ENCODE measurements around the gene PCID2.

PCID2 gene

GRCh38 chr13:113186061-113186900 is 22.2 kb downstream of the PCID2 start:
- no peak for DNase-seq

DNA sequence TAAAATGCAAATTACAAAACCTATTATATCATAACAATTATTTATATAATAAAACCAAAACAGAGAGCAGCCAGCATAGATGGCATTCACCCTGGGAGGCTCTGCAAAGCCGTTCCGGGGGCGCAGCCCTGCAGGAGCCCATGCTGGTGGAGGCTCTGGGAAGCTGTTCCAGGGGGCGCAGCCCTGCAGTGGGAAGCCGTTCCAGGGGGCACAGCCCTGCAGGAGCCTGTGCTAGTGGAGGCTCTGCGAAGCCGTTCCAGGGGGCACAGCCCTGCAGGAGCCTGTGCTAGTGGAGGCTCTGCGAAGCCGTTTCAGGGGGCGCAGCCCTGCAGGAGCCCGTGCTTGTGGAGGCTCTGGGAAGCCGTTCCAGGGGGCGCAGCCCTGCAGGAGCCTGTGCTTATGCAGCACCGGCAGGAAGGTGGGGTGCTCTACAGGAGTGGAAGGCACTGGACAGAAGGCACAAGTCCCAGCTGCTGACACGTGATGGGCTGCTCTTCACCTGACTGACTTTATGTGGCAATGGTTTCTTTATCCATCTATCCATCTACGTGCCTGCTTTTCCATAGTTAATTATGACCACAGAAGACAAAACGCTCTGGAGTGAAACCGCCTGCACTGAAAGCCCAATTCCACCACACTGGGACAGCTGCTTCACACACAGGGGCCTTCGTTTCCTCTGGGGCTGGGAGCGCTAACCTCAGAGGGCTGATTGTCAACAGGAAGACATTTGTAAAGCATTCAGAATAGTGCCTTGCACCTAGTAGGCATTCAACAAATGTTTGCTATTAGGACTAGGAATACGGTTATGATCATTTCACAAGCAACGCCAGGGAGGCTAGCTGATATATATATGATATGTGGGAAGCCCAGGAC is 23.7 kb downstream of the PCID2 start:
- no peak for DNase-seq

- DNase-seq: no peak
These were observed 24.9 kb downstream of the PCID2 start for GRCh38 chr13:113183450-113184129.

GRCh38 chr13:113182046-113182445 is 26.4 kb downstream of the PCID2 start:
- no peak for DNase-seq

- DNase-seq: no peak
These were observed 28.9 kb downstream of the PCID2 start for GRCh38 chr13:113179374-113180230.

- DNase-seq: no peak
These were observed 29.6 kb downstream of the PCID2 start for GRCh38 chr13:113178896-113179167.

DNA sequence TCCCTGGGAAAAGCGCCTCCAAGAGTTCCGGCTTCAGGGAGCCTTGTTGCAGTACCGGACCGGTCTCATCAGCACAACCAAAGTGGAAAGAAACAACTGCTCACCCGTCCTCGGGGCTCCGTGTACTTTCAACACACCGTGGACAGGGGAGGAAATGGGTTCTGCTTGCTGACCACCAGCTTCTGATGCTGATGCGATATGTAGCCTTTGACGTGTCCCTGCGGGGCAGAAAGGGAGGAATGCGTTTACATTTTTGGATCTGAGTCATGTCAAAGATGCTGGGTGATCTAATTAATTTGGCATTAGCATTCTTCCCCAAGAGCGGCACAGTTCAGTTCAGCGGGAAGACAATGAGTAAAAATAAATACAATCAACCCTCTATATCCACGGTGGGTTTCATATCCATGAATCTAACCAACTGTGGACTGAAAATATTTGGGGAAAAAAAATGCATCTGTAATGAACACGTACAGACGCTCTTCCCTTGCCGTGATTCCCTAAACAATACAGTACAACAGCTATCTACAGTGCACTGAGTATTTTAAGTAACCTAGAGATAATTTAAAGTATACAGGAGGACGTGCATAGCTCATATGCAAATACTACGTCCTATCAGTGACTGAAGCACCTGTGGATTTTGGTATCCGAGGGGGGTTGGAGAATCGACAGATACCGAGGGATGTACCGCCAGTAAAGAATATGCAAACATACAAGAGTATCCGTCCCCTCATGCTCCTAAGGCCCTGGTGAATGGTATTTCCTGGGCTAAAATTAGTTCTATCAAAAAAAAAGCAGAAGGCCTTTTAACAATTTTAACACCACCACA is 30.2 kb downstream of the PCID2 start:
- DNase-seq: no peak

GRCh38 chr13:113176822-113177221 is 31.6 kb downstream of the PCID2 start:
- DNase-seq: no peak

DNA sequence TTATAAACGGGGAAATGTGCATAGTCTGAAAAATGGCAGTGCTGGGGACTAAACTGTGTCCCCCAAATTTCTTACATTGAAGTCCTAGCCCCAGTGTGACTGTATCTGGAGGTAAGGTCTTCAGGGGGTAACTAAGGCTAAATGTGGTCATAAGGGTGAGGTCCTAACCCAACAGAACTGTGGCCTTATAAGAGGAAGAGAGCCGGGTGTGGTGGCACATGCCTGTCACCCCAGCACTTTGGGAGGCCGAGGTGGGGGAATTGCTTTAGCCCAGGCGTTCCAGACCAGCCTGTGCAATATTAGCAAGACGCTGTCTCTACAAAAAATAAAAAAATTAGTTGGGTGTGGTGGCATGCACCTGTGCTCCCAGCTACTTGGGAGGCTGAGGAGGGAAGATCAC is 32.2 kb downstream of the PCID2 start:
- DNase-seq: no peak

GRCh38 chr13:113172419-113172926 is 36.0 kb downstream of the PCID2 start:
- DNase-seq: peak; percentile 41

GRCh38 chr13:113171250-113172125 is 37.0 kb downstream of the PCID2 start:
- peak; percentile 32 for DNase-seq

- DNase-seq: no peak
These were observed 38.0 kb downstream of the PCID2 start for GRCh38 chr13:113170511-113170910.

DNA sequence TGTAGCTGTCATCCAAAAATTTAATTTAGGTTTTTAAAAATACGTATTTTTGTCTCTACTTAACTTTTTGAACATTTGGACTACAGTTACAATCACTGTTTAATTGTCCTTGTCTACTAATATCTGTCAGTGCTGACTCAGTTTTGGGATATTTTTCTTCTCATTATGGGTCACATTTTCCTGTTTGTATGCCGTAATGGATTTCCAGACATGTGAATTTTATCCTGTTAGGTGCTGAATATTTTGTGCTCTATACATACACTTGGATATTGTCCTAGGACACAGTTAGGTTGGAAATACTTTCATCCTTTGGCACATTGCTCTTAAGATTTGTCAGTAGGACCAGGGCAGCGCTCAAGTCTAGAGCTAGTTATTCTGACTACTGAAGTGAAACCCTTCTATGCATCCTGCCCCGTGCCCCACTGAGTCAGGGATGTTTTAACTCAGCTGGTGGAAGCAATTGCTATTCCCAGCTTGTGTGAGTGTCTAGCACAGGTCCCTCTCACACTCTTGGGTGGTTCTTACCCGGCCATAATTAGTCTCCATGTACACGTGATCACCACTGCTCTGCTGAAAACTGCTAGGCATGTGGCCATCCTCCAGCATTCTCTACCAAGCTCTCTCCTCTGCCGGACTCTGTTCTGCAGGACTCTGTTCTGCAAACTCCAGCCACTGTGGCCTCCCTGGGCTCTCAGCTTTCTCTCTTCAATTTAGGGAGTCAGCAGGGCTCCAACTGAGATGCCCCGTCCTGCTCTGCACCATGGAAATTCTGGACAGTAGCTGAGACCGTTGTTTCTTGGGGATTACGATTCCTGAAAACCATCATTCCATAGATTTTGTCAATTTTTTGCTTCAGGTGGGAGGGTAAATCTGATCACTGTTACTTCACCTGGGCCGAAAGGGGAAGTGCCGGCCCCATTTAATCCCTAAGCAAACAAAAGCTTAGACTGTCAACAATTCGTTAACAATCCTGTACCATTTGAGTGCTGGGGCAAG is 38.9 kb downstream of the PCID2 start:
- peak; percentile 32 for DNase-seq

- no peak for DNase-seq
These were observed 40.3 kb downstream of the PCID2 start for GRCh38 chr13:113168211-113168610.

DNA sequence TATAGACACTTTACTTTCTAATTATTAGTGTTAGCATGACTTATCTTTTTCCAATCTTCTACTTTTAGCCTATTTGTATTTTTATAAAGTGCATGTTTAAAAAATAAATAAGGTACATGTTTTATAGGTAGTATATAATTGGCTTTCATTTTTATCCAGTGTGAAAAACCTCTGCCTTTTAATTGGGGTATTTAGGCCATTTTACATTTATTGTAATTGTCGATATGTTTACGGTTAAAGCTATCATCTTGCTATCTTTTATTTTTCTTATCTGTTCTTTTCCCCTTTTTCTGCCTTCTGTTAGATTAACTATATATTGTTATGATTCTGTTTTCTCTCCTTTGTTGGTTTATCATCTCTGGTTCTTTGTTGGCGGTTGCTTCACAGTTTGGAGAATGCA is 40.9 kb downstream of the PCID2 start:
- no peak for DNase-seq

GRCh38 chr13:113167155-113167554 is 41.3 kb downstream of the PCID2 start:
- no peak for DNase-seq

- no peak for DNase-seq
These were observed 41.8 kb downstream of the PCID2 start for GRCh38 chr13:113166681-113167080.

DNA sequence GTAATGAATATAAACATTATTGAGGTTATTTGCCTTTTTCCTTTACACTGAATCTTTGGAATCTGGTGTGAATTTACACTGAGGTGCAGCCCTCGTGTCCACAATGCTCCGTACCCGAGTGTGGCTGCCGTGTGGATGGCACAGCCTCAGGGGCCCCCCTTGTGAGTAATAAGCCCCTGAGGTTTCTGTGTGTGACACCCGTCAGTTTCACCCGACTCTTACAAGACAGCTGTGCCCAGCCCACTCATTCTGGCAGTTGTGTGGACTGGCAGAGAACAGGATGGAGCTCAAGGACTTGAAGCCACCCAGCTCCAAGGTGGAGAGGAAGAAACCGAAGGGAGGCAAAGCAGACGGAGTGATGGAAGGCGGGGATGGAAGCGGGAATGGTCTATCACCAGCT is 42.2 kb downstream of the PCID2 start:
- DNase-seq: no peak

DNA sequence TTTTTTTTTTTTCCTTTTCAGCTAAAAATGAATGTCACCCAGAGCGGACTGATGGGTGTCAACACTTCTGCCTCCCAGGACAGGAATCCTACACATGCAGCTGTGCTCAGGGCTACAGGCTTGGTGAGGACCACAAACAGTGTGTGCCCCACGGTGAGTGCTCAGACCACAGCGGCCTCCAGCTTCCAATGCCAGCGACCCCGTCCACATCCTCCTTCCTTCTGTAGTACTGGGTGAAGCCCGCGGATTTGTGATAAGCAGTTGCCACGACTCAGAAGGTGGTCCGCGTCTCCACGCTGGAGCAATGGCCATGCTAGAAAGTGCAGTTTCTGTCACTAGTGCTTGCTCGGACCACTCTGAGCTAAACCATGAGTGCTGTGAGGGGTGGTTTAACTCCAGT is 44.0 kb downstream of the PCID2 start:
- DNase-seq: no peak
